ENCODE results near the gene BLZF1.
"Not testable (repeated sequence)": the region's sequence is repeated elsewhere in the genome, so short reads cannot be mapped to it uniquely, and the experiment has no call there.

The BLZF1 gene

GRCh38 chr1:169387399-169387798 lies 19.4 kb downstream of the BLZF1 start:
- H3K4me1 Mint-ChIP-seq: peaks cover 12% of the 10 kb centered on the region
- no peak overlapping the region for H3K27ac Mint-ChIP-seq
- peaks cover 37% of the 10 kb centered on the region for H3K36me3 Mint-ChIP-seq
- no peaks in the 10 kb centered on the region for H3K9me3 Mint-ChIP-seq
- DNase-seq (ENCODE audit: low spot score in 2 of 2) (no peak), ATAC-seq (no peak)
- H3K4me3 Mint-ChIP-seq: no peak overlapping the region

GRCh38 chr1:169390303-169390702 lies 22.3 kb downstream of the BLZF1 start:
- ATAC-seq (peak; percentile 99), DNase-seq (ENCODE audit: low spot score in 2 of 2) (no peak)
- Mint-ChIP-seq H3K36me3 (peaks cover 45% of the 10 kb centered on the region), H3K9me3 (no peaks in the 10 kb centered on the region), H3K4me1 (peaks cover 12% of the 10 kb centered on the region), H3K4me3 (no peak overlapping the region), H3K27ac (peak overlapping the region; percentile 8)

- no peaks in the 10 kb centered on the region for H3K9me3 Mint-ChIP-seq
- peaks cover 50% of the 10 kb centered on the region for H3K36me3 Mint-ChIP-seq
- H3K4me3 Mint-ChIP-seq: no peak overlapping the region
- no peak for DNase-seq (ENCODE audit: low spot score in 2 of 2)
- H3K27ac Mint-ChIP-seq: no peak overlapping the region
- H3K4me1 Mint-ChIP-seq: peaks cover 12% of the 10 kb centered on the region
- no peak for ATAC-seq
These were observed 24.4 kb downstream of the BLZF1 start for GRCh38 chr1:169392406-169392805.

- H3K36me3 Mint-ChIP-seq: peaks cover 20% of the 10 kb centered on the region
- no peaks in the 10 kb centered on the region for H3K4me1 Mint-ChIP-seq
These were observed 28.0 kb downstream of the BLZF1 start for GRCh38 chr1:169395955-169396354.

GRCh38 chr1:169402578-169402977 lies 34.6 kb downstream of the BLZF1 start:
- not testable (repeated sequence) for ATAC-seq; H3K4me3 Mint-ChIP-seq; H3K27ac Mint-ChIP-seq; H3K4me1 Mint-ChIP-seq; DNase-seq (ENCODE audit: low spot score in 2 of 2); H3K36me3 Mint-ChIP-seq
- H3K9me3 Mint-ChIP-seq: peaks cover 29% of the 10 kb centered on the region

More at GRCh38 chr1:169395955-169396354, 28.0 kb downstream of the BLZF1 start:
- Mint-ChIP-seq H3K27ac (no peak overlapping the region), H3K9me3 (peaks cover 6% of the 10 kb centered on the region), H3K4me3 (no peak overlapping the region)
- ATAC-seq: no peak
- DNase-seq (ENCODE audit: low spot score in 2 of 2): no peak

GRCh38 chr1:169408340-169408739 lies 40.3 kb downstream of the BLZF1 start:
- peaks cover 22% of the 10 kb centered on the region for H3K9me3 Mint-ChIP-seq
- H3K4me3 Mint-ChIP-seq; H3K27ac Mint-ChIP-seq; H3K36me3 Mint-ChIP-seq; ATAC-seq; H3K4me1 Mint-ChIP-seq; DNase-seq (ENCODE audit: low spot score in 2 of 2): not testable (repeated sequence)

GRCh38 chr1:169414952-169415351 lies 47.0 kb downstream of the BLZF1 start:
- Mint-ChIP-seq H3K36me3 (no peaks in the 10 kb centered on the region), H3K4me1 (no peaks in the 10 kb centered on the region), H3K27ac (no peak overlapping the region), H3K9me3 (peaks cover 4% of the 10 kb centered on the region), H3K4me3 (no peak overlapping the region)
- DNase-seq (ENCODE audit: low spot score in 2 of 2): no peak
- no peak for ATAC-seq

GRCh38 chr1:169421309-169421708 lies 53.3 kb downstream of the BLZF1 start:
- DNase-seq (ENCODE audit: low spot score in 2 of 2): no peak
- Mint-ChIP-seq H3K36me3 (no peaks in the 10 kb centered on the region), H3K4me1 (no peaks in the 10 kb centered on the region), H3K4me3 (no peak overlapping the region), H3K27ac (no peak overlapping the region), H3K9me3 (no peaks in the 10 kb centered on the region)
- no peak for ATAC-seq

GRCh38 chr1:169426174-169426705 lies 58.2 kb downstream of the BLZF1 start:
- no peaks in the 10 kb centered on the region for H3K9me3 Mint-ChIP-seq
- H3K27ac Mint-ChIP-seq: no peak overlapping the region
- DNase-seq (ENCODE audit: low spot score in 2 of 2): no peak
- H3K36me3 Mint-ChIP-seq: peaks cover 6% of the 10 kb centered on the region
- H3K4me1 Mint-ChIP-seq: peaks cover 8% of the 10 kb centered on the region
- ATAC-seq: no peak
- H3K4me3 Mint-ChIP-seq: no peak overlapping the region

GRCh38 chr1:169427081-169427641 lies 59.2 kb downstream of the BLZF1 start, which contains the start of gene CCDC181:
CCDC181 (minus strand) TSS chr1:169427474; CDS start chr1:169424927, 2,547 bp downstream.
- Mint-ChIP-seq H3K27ac (peak within 1 kb of the TSS; percentile 38), H3K4me1 (peaks cover 8% of the 10 kb centered on the region), H3K4me3 (peak within 1 kb of the TSS; percentile 81), H3K36me3 (peaks cover 6% of the 10 kb centered on the region), H3K9me3 (peaks cover 1% of the 10 kb centered on the region)
- ATAC-seq (peak; percentile 91), DNase-seq (ENCODE audit: low spot score in 2 of 2) (peak; percentile 21 to 70)
